Activated CD8-positive, alpha-beta memory T cell treated with anti-CD3 and anti-CD28 coated beads, Interleukin-2, amount 50 U/mL, for 4 hours (primary cell): ENCODE measurements around the gene PFKM.
A peak's percentile ranks its signal among the peaks of the same experiment; 100 is the strongest.

Experiments used
- DNase-seq: peaks from one replicate; pipeline ENCODE4 v3.0.0-alpha.2; 2020

PFKM gene

DNA sequence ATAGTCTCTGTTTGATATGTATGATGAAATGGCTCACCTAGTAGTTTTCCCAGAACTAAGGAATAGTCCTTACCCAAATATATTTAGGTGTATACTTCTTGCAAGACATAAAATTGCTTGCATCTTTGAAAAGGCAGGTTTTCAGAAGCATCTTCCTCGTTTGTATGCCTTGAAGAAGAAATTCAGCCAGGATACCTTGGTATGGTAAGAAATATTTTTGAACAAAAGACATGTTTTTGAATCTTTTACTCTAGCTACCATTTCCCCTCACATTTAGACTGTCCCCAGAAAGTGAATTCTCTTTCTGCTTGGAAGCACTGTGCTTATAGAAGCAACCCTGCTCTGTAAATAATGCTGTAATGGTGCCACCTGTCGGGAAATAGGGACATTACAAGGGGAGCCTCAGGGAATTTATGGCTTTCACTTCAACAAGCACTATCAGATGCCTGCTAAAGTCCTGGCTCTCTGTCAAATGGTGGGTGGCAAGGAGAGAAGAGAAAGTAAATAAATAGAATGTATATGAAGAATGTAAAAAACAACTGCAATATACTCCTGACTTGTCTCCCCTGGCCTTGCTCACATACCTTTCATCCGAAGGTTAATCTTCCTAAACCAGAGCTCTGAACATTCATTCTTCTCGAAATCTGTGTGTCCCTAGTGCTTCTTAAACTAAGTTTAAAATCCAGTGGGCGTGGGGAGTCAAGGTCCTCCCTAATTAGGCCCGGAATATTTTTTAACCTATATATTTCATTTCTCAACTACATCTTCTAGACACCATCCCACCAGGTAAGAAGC, 70.4 kb downstream of the PFKM start:
- peak; percentile 70 for DNase-seq

- DNase-seq = no peak
Measured at GRCh38 chr12:48191096-48191495, 71.9 kb downstream of the PFKM start.

- DNase-seq = no peak
Measured at GRCh38 chr12:48192861-48193260, 73.7 kb downstream of the PFKM start.

- no peak for DNase-seq
Measured at GRCh38 chr12:48193623-48194022, 74.5 kb downstream of the PFKM start.

DNA sequence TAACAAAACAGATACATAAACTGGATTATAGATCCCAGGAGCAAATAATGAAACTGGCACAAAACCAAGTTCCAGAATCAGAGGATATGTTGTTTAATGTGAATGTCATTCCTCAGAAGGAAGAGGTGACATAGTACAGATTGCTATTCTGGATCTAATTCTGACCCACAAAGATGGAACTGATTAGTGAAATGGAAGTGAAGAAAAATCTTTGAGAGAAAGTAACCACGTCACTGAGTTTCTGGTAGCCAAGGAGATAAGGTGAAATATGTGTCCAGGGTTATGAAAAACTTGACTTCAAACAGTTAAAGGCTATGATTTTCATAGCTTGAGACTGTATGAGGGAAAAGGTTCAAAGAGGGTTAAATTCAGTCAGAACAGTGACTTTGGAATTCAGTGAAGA, 75.6 kb downstream of the PFKM start:
- DNase-seq = no peak
